Measurements from ENCODE around the gene CHIC1.

DNA sequence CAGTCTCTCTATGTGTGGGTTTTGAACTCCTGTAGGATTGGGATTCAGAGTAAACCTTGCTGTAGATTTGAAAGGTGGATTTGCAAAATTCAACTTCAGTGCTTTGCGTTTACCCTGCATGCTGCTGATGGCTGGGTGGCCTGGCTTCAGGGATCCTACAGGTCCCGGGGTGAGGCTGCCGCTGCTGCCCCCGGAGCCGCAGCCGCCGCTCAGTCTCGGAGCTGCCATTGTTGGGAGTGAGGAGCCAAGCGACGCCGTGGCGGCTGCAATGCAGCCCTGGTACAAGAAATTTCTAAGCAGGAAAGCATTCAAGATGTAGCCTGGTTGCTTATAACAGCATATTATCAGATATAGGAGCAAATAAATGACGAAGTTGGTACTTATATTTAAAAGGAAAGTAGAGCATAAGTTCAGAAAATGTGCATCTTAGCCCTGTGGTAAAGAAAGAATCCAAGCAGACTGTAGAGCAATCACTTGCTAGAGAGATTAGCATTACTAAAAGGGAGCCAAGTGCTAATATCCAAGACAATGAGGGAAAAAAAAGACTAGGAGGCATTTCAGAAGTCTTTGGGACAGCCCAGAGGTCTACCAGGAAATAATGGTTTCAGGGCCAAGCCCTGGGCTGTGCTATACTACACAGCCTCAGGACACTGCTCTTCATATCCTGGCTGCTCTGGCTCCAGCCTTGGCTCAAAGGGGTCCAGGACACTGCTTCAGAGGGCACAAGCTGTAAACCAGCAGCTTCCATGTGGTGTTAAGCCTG lies 36.9 kb upstream of the CHIC1 start:
- TF ChIP-seq POLR2A (IDR thresholded peaks at IDR 0.05; ENCODE audit: extremely low read depth, insufficient read length), result no peak
- TF ChIP-seq CTCF (IDR thresholded peaks at IDR 0.05; ENCODE audit: low read depth, low read length), result no peak

Measured in NB4 (cell line).